GM19438 (cell line): Measurements from ENCODE around the gene L1TD1.
"Not testable (repeated sequence)": the region's sequence is repeated elsewhere in the genome, so short reads cannot be mapped to it uniquely, and the experiment has no call there.

Source experiments
- ATAC-seq: cut with Tn5 transposase; IDR thresholded peaks from one replicate; pipeline ENCODE4 v1.9.1; 2021; ENCODE audit warnings: low read depth; ENCODE audit not compliant: unreplicated experiment

The L1TD1 gene

GRCh38 chr1:62194651-62195544, at the start of gene L1TD1:
Gene L1TD1 (plus strand): TSS chr1:62194849. CDS start chr1:62206629, 11,780 bp downstream.
- no peak for ATAC-seq

GRCh38 chr1:62159940-62160348, 34.7 kb upstream of the L1TD1 start:
- ATAC-seq: peak; percentile 79

GRCh38 chr1:62161711-62162110, 32.9 kb upstream of the L1TD1 start:
- ATAC-seq: no peak

GRCh38 chr1:62170380-62170779, 24.3 kb upstream of the L1TD1 start:
- ATAC-seq: not testable (repeated sequence)

- no peak for ATAC-seq
Observed at GRCh38 chr1:62175568-62176179, 19.0 kb upstream of the L1TD1 start.

- ATAC-seq: no peak
Observed at GRCh38 chr1:62176597-62177312, 17.9 kb upstream of the L1TD1 start.

GRCh38 chr1:62177621-62178020, 17.0 kb upstream of the L1TD1 start:
- ATAC-seq: no peak

GRCh38 chr1:62178372-62178771, 16.3 kb upstream of the L1TD1 start:
- ATAC-seq: no peak

- ATAC-seq: not testable (repeated sequence)
Observed at GRCh38 chr1:62180054-62180453, 14.6 kb upstream of the L1TD1 start.

- no peak for ATAC-seq
Observed at GRCh38 chr1:62180639-62181038, 14.0 kb upstream of the L1TD1 start.

- ATAC-seq: no peak
Observed at GRCh38 chr1:62181532-62181931, 13.1 kb upstream of the L1TD1 start.

- ATAC-seq: not testable (repeated sequence)
Observed at GRCh38 chr1:62182157-62182556, 12.5 kb upstream of the L1TD1 start.

- not testable (repeated sequence) for ATAC-seq
Observed at GRCh38 chr1:62183164-62184020, 11.3 kb upstream of the L1TD1 start.

- ATAC-seq: no peak
Observed at GRCh38 chr1:62184336-62184735, 10.3 kb upstream of the L1TD1 start.

- ATAC-seq: not testable (repeated sequence)
Observed at GRCh38 chr1:62185233-62185632, 9.4 kb upstream of the L1TD1 start.

- ATAC-seq: no peak
Observed at GRCh38 chr1:62185677-62186076, 9.0 kb upstream of the L1TD1 start.

- ATAC-seq: no peak
Observed at GRCh38 chr1:62187548-62187947, 7.1 kb upstream of the L1TD1 start.

- no peak for ATAC-seq
Observed at GRCh38 chr1:62188111-62188510, 6.5 kb upstream of the L1TD1 start.

- ATAC-seq: no peak
Observed at GRCh38 chr1:62196086-62196690, 1.5 kb downstream of the L1TD1 start.
